GM18511 (cell line): ENCODE measurements around the gene HBA1.
"Not testable (repeated sequence)": the region's sequence is repeated elsewhere in the genome, so short reads cannot be mapped to it uniquely, and the experiment has no call there.

Experiments used
- ATAC-seq: cut with Tn5 transposase; IDR thresholded peaks from one replicate; pipeline ENCODE4 v1.9.1; 2021; ENCODE audit warnings: mild to moderate bottlenecking, moderate library complexity; ENCODE audit not compliant: unreplicated experiment

HBA1 gene

GRCh38 chr16:193441-193840 is 17.0 kb downstream of the HBA1 start:
- ATAC-seq, result no peak

- ATAC-seq, result no peak
Observed at GRCh38 chr16:194516-194915, 18.0 kb downstream of the HBA1 start.

GRCh38 chr16:200388-200787 is 23.9 kb downstream of the HBA1 start:
- no peak for ATAC-seq

- ATAC-seq, result no peak
Observed at GRCh38 chr16:203246-203645, 26.8 kb downstream of the HBA1 start.

GRCh38 chr16:204046-204445 is 27.6 kb downstream of the HBA1 start:
- ATAC-seq, result not testable (repeated sequence)

- not testable (repeated sequence) for ATAC-seq
Observed at GRCh38 chr16:209359-209758, 32.9 kb downstream of the HBA1 start.

GRCh38 chr16:211631-212180 is 35.2 kb downstream of the HBA1 start:
- not testable (repeated sequence) for ATAC-seq

GRCh38 chr16:212999-213398 is 36.5 kb downstream of the HBA1 start:
- no peak for ATAC-seq

- ATAC-seq, result no peak
Observed at GRCh38 chr16:220021-220420, 43.5 kb downstream of the HBA1 start.
